ENCODE data around the gene BRF1. TPM values are rescaled to one million over a fixed set of nuclear protein-coding genes. Genes with fewer than 3 reads are reported as not detected.

The BRF1 gene
- total and polyA plus RNA-seq, 2 of the 13 experiments (the other 11 are each of a cell fraction or from before 2014, with no cell fraction given): 5.1 to 11.0 TPM

GRCh38 chr14:105336477-105337287 lies 35.9 kb upstream of the BRF1 start:
- no peak overlapping the region for H3K27ac ChIP-seq (ENCODE audit: extremely low read length, insufficient read depth, low read length)
- no peaks in the 10 kb centered on the region for H3K27me3 ChIP-seq (ENCODE audit: control insufficient read depth in 1 of 2, insufficient read depth in 2 of 2, low read length in 2 of 2)
- H3K79me2 ChIP-seq (ENCODE audit: insufficient read depth, low read length): peaks cover 2% of the 10 kb centered on the region
- intact Hi-C loops (cut with micrococcal nuclease; ENCODE audit: unreplicated experiment) (no loop called here), in situ Hi-C loops (cut with HindIII; ENCODE audit: extremely low pct_ligation_motif_present, low pct_unique_long_range_greater_than_20kb) (no loop called here)
- H3K4me1 ChIP-seq (ENCODE audit: insufficient read depth, low read length): peaks cover 2% of the 10 kb centered on the region; the same call in 1 of the 2 replicates
- no peak overlapping the region for H3K4me2 ChIP-seq (ENCODE audit: low read depth, low read length)
- no peak for FAIRE-seq
- no peak overlapping the region for H3K4me3 ChIP-seq (replicated peaks in 1 of 3; ENCODE audit: insufficient read depth in 1 of 3, low read depth in 2 of 3, low read length in 3 of 3)
- 97% methylated on average over 21 of the region's 26 CpGs for WGBS (ENCODE audit: low lambda C conversion rate)
- ChIA-PET POLR2A (no interaction called here), CTCF (ENCODE audit: low intra/inter-chr PET ratio, low total read pairs) (no interaction called here)
- TF ChIP-seq, protein P1, sequence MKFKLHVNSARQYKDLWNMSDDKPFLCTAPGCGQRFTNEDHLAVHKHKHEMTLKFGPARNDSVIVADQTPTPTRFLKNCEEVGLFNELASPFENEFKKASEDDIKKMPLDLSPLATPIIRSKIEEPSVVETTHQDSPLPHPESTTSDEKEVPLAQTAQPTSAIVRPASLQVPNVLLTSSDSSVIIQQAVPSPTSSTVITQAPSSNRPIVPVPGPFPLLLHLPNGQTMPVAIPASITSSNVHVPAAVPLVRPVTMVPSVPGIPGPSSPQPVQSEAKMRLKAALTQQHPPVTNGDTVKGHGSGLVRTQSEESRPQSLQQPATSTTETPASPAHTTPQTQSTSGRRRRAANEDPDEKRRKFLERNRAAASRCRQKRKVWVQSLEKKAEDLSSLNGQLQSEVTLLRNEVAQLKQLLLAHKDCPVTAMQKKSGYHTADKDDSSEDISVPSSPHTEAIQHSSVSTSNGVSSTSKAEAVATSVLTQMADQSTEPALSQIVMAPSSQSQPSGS (CRISPR knock-in tag; IDR thresholded peaks at IDR 0.05): no peak
- TF ChIP-seq TRAFD1 (CRISPR knock-in tag; IDR thresholded peaks at IDR 0.05; ENCODE audit: borderline replicate concordance) (no peak), PHB2 (IDR thresholded peaks at IDR 0.05; ENCODE audit: partially characterized antibody) (no peak), RFXANK (CRISPR knock-in tag; IDR thresholded peaks at IDR 0.05) (no peak), ZSCAN9 (CRISPR knock-in tag; IDR thresholded peaks at IDR 0.05; ENCODE audit: borderline replicate concordance) (no peak), ZHX1 (CRISPR knock-in tag; IDR thresholded peaks at IDR 0.05; ENCODE audit: low read depth) (no peak), CENPT (CRISPR knock-in tag; IDR thresholded peaks at IDR 0.05; ENCODE audit: low read depth) (no peak), CEBPG (CRISPR knock-in tag; IDR thresholded peaks at IDR 0.05) (no peak), CBX1 (IDR thresholded peaks at IDR 0.05; ENCODE audit: low read depth) (no peak), IRX3 (CRISPR knock-in tag; IDR thresholded peaks at IDR 0.05; ENCODE audit: borderline replicate concordance, low read depth) (no peak), MED13 (CRISPR knock-in tag; IDR thresholded peaks at IDR 0.05) (no peak), SP2 (CRISPR knock-in tag; IDR thresholded peaks at IDR 0.05) (no peak)
- TF ChIP-seq, protein P2, sequence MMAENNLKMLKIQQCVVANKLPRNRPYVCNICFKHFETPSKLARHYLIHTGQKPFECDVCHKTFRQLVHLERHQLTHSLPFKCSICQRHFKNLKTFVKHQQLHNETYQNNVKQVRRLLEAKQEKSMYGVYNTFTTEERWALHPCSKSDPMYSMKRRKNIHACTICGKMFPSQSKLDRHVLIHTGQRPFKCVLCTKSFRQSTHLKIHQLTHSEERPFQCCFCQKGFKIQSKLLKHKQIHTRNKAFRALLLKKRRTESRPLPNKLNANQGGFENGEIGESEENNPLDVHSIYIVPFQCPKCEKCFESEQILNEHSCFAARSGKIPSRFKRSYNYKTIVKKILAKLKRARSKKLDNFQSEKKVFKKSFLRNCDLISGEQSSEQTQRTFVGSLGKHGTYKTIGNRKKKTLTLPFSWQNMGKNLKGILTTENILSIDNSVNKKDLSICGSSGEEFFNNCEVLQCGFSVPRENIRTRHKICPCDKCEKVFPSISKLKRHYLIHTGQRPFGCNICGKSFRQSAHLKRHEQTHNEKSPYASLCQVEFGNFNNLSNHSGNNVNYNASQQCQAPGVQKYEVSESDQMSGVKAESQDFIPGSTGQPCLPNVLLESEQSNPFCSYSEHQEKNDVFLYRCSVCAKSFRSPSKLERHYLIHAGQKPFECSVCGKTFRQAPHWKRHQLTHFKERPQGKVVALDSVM (CRISPR knock-in tag; IDR thresholded peaks at IDR 0.05): no peak
- H3K9me3 ChIP-seq (ENCODE audit: low read length): no peaks in the 10 kb centered on the region
- H3K9ac ChIP-seq (ENCODE audit: insufficient read depth, low read depth, low read length): no peak overlapping the region
- ATAC-seq: no peak
- DNase-seq (ENCODE audit: low spot score): no peak
- H3K36me3 ChIP-seq (replicated peaks in 1 of 2; ENCODE audit: control insufficient read depth in 1 of 2, insufficient read depth in 2 of 2, low read length in 2 of 2): no peaks in the 10 kb centered on the region; a peak in 1 of 5 replicates
- no TSS peak for BruUV-seq (replicated peaks)
- no peak overlapping the region for H2AFZ ChIP-seq (ENCODE audit: low read length)
- H4K20me1 ChIP-seq (ENCODE audit: insufficient read depth, low read length): no peaks in the 10 kb centered on the region; the same call in 1 of the 2 replicates

All from HepG2 (cell line).